HepG2 (cell line): Measurements from ENCODE around the gene RNF114. TPM values are rescaled to one million over a fixed set of nuclear protein-coding genes. Genes with fewer than 3 reads are reported as not detected.

Experiments
- CHCHD3 ChIP-seq: sonication (generic); formaldehyde crosslinking; IDR thresholded peaks from 2 replicates; pipeline ENCODE4 v1.8.0; 2022; ENCODE audit warnings: mild to moderate bottlenecking, missing genetic modification reagents, moderate library complexity
- ETV6 ChIP-seq: sonication (generic); formaldehyde crosslinking; conservative IDR thresholded peaks from 2 replicates; pipeline ENCODE4 v1.4.0; 2020; ENCODE audit warnings: missing genetic modification reagents
- FOXA1 ChIP-seq, 2 experiments: fragments of 450-650 bp in 1 of 2; sonication (generic) in 1 of 2; formaldehyde crosslinking in 1 of 2; IDR thresholded peaks; 2 replicates each; pipeline versions ENCODE4 v1.4.0 to v1.6.1; 2016 to 2020; ENCODE audit warnings: missing genetic modification reagents in 1 of 2
- GPN1 ChIP-seq: sonication (generic); formaldehyde crosslinking; IDR thresholded peaks from 2 replicates; pipeline ENCODE4 v1.5.1; 2020; ENCODE audit warnings: missing genetic modification reagents, borderline replicate concordance
- HMGA1 ChIP-seq: sonication (generic); formaldehyde crosslinking; conservative IDR thresholded peaks from 2 replicates; pipeline ENCODE4 v1.4.0; 2020; ENCODE audit warnings: missing genetic modification reagents
- KLF15 ChIP-seq: sonication (generic); formaldehyde crosslinking; IDR thresholded peaks from 2 replicates; pipeline ENCODE4 v1.8.1; 2023; ENCODE audit warnings: borderline replicate concordance, mild to moderate bottlenecking, inconsistent platforms, missing genetic modification reagents, mixed read lengths
- MAF1 ChIP-seq: sonication (generic); formaldehyde crosslinking; IDR thresholded peaks from 2 replicates; pipeline ENCODE4 v1.5.0; 2020; ENCODE audit warnings: missing genetic modification reagents, borderline replicate concordance
- MAFF ChIP-seq: IDR thresholded peaks from 2 replicates; pipeline ENCODE4 v1.6.1; 2011; ENCODE audit warnings: low read depth, low read length, improper control_type of control experiment
- NONO ChIP-seq, 2 experiments: fragments of 450-650 bp in 1 of 2; sonication (generic) in 1 of 2; formaldehyde crosslinking in 1 of 2; IDR thresholded peaks in 1 of 2; conservative IDR thresholded peaks in 1 of 2; 2 replicates each; pipeline versions ENCODE4 v1.6.1 to v1.8.0; 2017 to 2022; ENCODE audit warnings: mild to moderate bottlenecking in 1 of 2, missing genetic modification reagents in 1 of 2, moderate library complexity in 1 of 2
- POLR2G ChIP-seq: fragments of 200-400 bp; formaldehyde crosslinking; IDR thresholded peaks from 2 replicates; pipeline ENCODE4 v1.6.1; 2018; ENCODE audit warnings: mild to moderate bottlenecking, low read depth, low read length, moderate library complexity
- SALL2 ChIP-seq: sonication (generic); formaldehyde crosslinking; IDR thresholded peaks from 2 replicates; pipeline ENCODE4 v1.8.1; 2023; ENCODE audit warnings: mild to moderate bottlenecking, missing genetic modification reagents, inconsistent platforms
- TAF1 ChIP-seq: sonication (generic); formaldehyde crosslinking; IDR thresholded peaks from 2 replicates; pipeline ENCODE4 v1.4.0; 2020; ENCODE audit warnings: missing genetic modification reagents
- ZNF101 ChIP-seq: sonication (generic); formaldehyde crosslinking; IDR thresholded peaks from 2 replicates; pipeline ENCODE4 v1.4.0; 2020; ENCODE audit warnings: mild to moderate bottlenecking, low read depth, missing genetic modification reagents, borderline replicate concordance
- ZNF230 ChIP-seq: sonication (generic); formaldehyde crosslinking; IDR thresholded peaks from 2 replicates; pipeline ENCODE4 v1.4.0; 2020; ENCODE audit warnings: mild to moderate bottlenecking, missing genetic modification reagents
- ZNF337 ChIP-seq: sonication (generic); formaldehyde crosslinking; IDR thresholded peaks from 2 replicates; pipeline ENCODE4 v1.5.1; 2020; ENCODE audit warnings: missing genetic modification reagents, low read depth, mild to moderate bottlenecking, borderline replicate concordance
- ZNF83 ChIP-seq: sonication (generic); formaldehyde crosslinking; IDR thresholded peaks from 2 replicates; pipeline ENCODE4 v1.4.0; 2020; ENCODE audit warnings: missing genetic modification reagents, mild to moderate bottlenecking, borderline replicate concordance
- polyA plus RNA-seq, 8 experiments: library from polyadenylated mRNA; depleted of rRNA in 3 of 8; stranded (reverse) in 7 of 8; unstranded in 1 of 8; fragments of >200 nt; fragmentation: Illumina TruSeq in 4 of 8; extraction: Trizol in 4 of 8; gene quantifications; 2 replicates each; pipeline versions ENCODE4 v1.2.1 to v1.2.3, GENCODE V29; 2011 to 2016; ENCODE audit warnings: low read depth in 4 of 8, missing spikeins in 1 of 8, mixed read lengths in 1 of 8; ENCODE audit not compliant: insufficient read depth in 1 of 8
- total RNA-seq, 5 experiments: library from RNA; depleted of rRNA; stranded (reverse); fragments of >200 nt; fragmentation: Illumina TruSeq; extraction: Trizol; gene quantifications; 2 replicates each; pipeline ENCODE4 v1.2.3, GENCODE V29; 2016; ENCODE audit warnings: low read depth in 1 of 5
- TF ChIP-seq, protein P1 (sequence below): sonication (generic); formaldehyde crosslinking; IDR thresholded peaks from 2 replicates; pipeline ENCODE4 v1.4.0; 2020; ENCODE audit warnings: missing genetic modification reagents, borderline replicate concordance
- TF ChIP-seq, protein P2 (sequence below): sonication (generic); formaldehyde crosslinking; IDR thresholded peaks from 2 replicates; pipeline ENCODE4 v1.5.0; 2020; ENCODE audit warnings: mild to moderate bottlenecking, low read depth, missing genetic modification reagents, borderline replicate concordance
- TF ChIP-seq, protein P3 (sequence below): sonication (generic); formaldehyde crosslinking; IDR thresholded peaks from 2 replicates; pipeline ENCODE4 v1.4.0; 2020; ENCODE audit warnings: mild to moderate bottlenecking, missing genetic modification reagents
- TF ChIP-seq, protein P4 (sequence below): sonication (generic); formaldehyde crosslinking; IDR thresholded peaks from 2 replicates; pipeline ENCODE4 v1.4.0; 2020; ENCODE audit warnings: missing genetic modification reagents

RNF114 gene
- total and polyA plus RNA-seq, 2 of the 13 experiments (the other 11 are each of a cell fraction or from before 2014, with no cell fraction given) = 119 to 126 TPM

DNA sequence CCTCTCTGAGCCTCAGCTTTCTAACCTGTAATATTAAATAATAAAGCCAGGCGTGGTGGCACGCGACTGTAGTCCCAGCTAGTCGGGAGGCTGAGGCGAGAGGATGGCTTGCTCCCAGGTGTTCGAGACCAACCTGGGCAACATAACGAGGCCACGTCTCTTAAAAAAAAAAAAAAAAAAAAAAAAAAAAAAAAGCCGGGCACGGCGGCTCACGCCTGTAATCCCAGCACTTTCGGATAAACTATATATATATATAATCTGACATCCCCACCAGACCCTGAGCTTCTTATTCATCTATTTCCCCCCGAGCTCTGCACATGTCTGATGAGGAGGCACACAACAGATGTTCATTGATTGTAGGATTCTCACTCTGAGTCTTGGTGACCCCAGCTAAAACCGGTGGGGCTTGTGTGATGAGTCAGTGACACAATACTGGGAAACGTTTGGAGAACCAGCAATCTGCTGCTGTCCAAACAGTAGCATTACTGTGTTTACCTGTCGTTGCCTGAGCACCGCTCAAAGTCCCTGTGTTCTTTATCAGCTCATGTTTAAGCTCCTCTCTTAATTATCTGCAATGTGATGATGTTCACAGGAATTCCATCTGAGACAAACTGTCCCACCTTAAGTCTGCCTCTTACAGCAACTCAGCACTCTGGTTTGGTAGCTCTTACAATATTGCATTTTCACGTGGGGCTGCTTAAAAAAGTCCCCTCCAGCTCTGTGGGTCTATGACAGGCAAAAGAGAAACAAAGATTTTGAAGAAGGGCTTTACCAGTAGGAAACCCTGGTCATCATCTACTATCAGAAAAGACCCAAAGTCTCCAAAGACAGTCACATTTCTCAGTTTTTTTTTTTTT, 19.8 kb upstream of the RNF114 start (continued):
- TF ChIP-seq, protein P1, sequence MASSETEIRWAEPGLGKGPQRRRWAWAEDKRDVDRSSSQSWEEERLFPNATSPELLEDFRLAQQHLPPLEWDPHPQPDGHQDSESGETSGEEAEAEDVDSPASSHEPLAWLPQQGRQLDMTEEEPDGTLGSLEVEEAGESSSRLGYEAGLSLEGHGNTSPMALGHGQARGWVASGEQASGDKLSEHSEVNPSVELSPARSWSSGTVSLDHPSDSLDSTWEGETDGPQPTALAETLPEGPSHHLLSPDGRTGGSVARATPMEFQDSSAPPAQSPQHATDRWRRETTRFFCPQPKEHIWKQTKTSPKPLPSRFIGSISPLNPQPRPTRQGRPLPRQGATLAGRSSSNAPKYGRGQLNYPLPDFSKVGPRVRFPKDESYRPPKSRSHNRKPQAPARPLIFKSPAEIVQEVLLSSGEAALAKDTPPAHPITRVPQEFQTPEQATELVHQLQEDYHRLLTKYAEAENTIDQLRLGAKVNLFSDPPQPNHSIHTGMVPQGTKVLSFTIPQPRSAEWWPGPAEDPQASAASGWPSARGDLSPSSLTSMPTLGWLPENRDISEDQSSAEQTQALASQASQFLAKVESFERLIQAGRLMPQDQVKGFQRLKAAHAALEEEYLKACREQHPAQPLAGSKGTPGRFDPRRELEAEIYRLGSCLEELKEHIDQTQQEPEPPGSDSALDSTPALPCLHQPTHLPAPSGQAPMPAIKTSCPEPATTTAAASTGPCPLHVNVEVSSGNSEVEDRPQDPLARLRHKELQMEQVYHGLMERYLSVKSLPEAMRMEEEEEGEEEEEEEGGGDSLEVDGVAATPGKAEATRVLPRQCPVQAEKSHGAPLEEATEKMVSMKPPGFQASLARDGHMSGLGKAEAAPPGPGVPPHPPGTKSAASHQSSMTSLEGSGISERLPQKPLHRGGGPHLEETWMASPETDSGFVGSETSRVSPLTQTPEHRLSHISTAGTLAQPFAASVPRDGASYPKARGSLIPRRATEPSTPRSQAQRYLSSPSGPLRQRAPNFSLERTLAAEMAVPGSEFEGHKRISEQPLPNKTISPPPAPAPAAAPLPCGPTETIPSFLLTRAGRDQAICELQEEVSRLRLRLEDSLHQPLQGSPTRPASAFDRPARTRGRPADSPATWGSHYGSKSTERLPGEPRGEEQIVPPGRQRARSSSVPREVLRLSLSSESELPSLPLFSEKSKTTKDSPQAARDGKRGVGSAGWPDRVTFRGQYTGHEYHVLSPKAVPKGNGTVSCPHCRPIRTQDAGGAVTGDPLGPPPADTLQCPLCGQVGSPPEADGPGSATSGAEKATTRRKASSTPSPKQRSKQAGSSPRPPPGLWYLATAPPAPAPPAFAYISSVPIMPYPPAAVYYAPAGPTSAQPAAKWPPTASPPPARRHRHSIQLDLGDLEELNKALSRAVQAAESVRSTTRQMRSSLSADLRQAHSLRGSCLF = no peak
- peak; percentile 67 for TF ChIP-seq MAFF
- TF ChIP-seq, protein P2, sequence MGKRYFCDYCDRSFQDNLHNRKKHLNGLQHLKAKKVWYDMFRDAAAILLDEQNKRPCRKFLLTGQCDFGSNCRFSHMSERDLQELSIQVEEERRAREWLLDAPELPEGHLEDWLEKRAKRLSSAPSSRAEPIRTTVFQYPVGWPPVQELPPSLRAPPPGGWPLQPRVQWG (CRISPR knock-in tag) = no peak
- no peak for TF ChIP-seq KLF15 (CRISPR knock-in tag)
- TF ChIP-seq FOXA1 (IDR thresholded peaks at IDR 0.05) = peak; percentile 74
- TF ChIP-seq FOXA1 (CRISPR knock-in tag; IDR thresholded peaks at IDR 0.05) = peak; percentile 98
- TF ChIP-seq SALL2 = no peak; the same call in 1 of the 2 replicates
- TF ChIP-seq, protein P3, sequence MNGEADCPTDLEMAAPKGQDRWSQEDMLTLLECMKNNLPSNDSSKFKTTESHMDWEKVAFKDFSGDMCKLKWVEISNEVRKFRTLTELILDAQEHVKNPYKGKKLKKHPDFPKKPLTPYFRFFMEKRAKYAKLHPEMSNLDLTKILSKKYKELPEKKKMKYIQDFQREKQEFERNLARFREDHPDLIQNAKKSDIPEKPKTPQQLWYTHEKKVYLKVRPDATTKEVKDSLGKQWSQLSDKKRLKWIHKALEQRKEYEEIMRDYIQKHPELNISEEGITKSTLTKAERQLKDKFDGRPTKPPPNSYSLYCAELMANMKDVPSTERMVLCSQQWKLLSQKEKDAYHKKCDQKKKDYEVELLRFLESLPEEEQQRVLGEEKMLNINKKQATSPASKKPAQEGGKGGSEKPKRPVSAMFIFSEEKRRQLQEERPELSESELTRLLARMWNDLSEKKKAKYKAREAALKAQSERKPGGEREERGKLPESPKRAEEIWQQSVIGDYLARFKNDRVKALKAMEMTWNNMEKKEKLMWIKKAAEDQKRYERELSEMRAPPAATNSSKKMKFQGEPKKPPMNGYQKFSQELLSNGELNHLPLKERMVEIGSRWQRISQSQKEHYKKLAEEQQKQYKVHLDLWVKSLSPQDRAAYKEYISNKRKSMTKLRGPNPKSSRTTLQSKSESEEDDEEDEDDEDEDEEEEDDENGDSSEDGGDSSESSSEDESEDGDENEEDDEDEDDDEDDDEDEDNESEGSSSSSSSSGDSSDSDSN = 0 out of 2 replicates have a peak, but pooled peaks have one; percentile 10
- TF ChIP-seq GPN1 (CRISPR knock-in tag) = no peak
- TF ChIP-seq TAF1 = peak; percentile 43; the same call in 1 of the 2 replicates
- no peak for TF ChIP-seq ZNF83 (CRISPR knock-in tag)
- 0 out of 2 replicates have a peak, but pooled peaks have one; percentile 37 for TF ChIP-seq ETV6 (CRISPR knock-in tag)
- no peak for TF ChIP-seq HMGA1
- TF ChIP-seq NONO (IDR thresholded peaks at IDR 0.05) = no peak
- TF ChIP-seq NONO (CRISPR knock-in tag; conservative IDR thresholded peaks at IDR 0.05) = peak; percentile 85
- peak; percentile 33; the same call in 1 of the 2 replicates for TF ChIP-seq ZNF337 (CRISPR knock-in tag)
- no peak for TF ChIP-seq CHCHD3
- TF ChIP-seq, protein P4, sequence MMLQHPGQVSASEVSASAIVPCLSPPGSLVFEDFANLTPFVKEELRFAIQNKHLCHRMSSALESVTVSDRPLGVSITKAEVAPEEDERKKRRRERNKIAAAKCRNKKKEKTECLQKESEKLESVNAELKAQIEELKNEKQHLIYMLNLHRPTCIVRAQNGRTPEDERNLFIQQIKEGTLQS = peak; percentile 97
- no peak for TF ChIP-seq ZNF101 (CRISPR knock-in tag)
- TF ChIP-seq POLR2G = peak; percentile 70
- no peak; the same call in 1 of the 2 replicates for TF ChIP-seq MAF1
- 0 out of 2 replicates have a peak, but pooled peaks have one; percentile 81 for TF ChIP-seq ZNF230 (CRISPR knock-in tag)
